ENCODE measurements around the gene ALB. TPM values are rescaled to one million over a fixed set of nuclear protein-coding genes. Genes with fewer than 3 reads are reported as not detected.
"Not testable (repeated sequence)": the region's sequence is repeated elsewhere in the genome, so short reads cannot be mapped to it uniquely, and the experiment has no call there.

The ALB gene
- 10 to 100 TPM in 1 of 4 donors, not detected in 3; 84.5 TPM for total RNA-seq

- Histone ChIP-seq H3K4me3 (no peak within 1 kb of the TSS), H3K36me3 (no peaks in the 10 kb centered on the region), H3K27me3 (no peaks in the 10 kb centered on the region), H3K4me1 (no peaks in the 10 kb centered on the region), H3K9me3 (no peaks in the 10 kb centered on the region), H3K27ac (no peak within 1 kb of the TSS)
- no peak for DNase-seq (ENCODE audit: low spot score in 2 of 2)
- TF ChIP-seq POLR2AphosphoS5 (IDR thresholded peaks at IDR 0.05) (no peak), CTCF (IDR thresholded peaks at IDR 0.05) (no peak), EP300 (IDR thresholded peaks at IDR 0.05) (no peak), POLR2A (IDR thresholded peaks at IDR 0.05) (no peak)
- 82% methylated on average over 7 of the region's 7 CpGs for WGBS
Measured at GRCh38 chr4:73404042-73404441, at the start of gene ALB. TSS of gene ALB (plus strand) at chr4:73404287. CDS start at chr4:73404328, 41 bp downstream.

DNA sequence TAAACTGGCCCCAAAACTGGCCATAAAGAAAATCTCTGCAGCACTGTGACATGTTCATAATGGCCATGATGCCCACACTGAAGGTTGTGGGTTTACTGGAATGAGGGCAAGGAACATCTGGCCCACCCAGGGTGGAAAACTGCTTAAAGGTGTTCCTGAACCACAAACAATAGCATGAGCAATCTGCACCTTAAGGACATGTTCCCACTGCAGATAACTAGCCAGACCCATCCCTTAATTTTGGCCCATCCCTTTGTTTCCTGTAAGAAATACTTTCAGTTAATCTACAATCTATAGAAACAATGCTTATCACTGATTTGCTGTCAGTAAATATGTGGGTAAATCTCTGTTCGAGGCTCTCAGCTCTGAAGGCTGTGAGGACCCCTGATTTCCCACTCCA lies 46.9 kb upstream of the ALB start:
- H3K27me3 ChIP-seq; H3K36me3 ChIP-seq; H3K4me1 ChIP-seq; H3K4me3 ChIP-seq; H3K9me3 ChIP-seq; DNase-seq (ENCODE audit: low spot score in 2 of 2); H3K27ac ChIP-seq: not testable (repeated sequence)
- 87% methylated on average over 1 of the region's 1 CpG for WGBS

- not testable (repeated sequence) for DNase-seq (ENCODE audit: low spot score in 2 of 2); H3K27ac ChIP-seq; H3K36me3 ChIP-seq; H3K27me3 ChIP-seq; H3K4me3 ChIP-seq; H3K9me3 ChIP-seq; H3K4me1 ChIP-seq
- 86% methylated on average over 8 of the region's 8 CpGs for whole genome bisulfite sequencing
Measured at GRCh38 chr4:73369506-73370199, 34.4 kb upstream of the ALB start.

DNA sequence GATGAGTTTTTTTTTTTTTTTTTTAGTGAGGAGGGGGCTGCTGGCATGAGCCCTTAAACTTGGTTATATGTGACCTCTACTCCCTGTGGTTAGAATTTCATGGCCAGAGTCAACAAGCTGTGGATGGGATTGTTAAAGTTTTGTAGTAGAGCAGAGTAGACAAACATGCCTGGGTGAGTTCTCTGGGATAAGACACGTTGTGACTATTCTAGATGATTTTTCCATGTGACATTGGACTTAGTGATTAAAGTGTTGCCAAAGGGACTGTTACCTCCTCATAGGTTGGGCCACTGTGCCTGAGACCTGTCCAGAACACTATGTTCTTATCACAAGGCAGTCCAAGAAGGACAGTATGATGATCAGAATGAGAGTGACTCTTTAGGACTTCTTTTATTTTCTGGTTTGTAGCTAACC lies 28.8 kb upstream of the ALB start:
- 48% methylated on average over 1 of the region's 1 CpG for WGBS
- TF ChIP-seq POLR2A (IDR thresholded peaks at IDR 0.05) (no peak), CTCF (IDR thresholded peaks at IDR 0.05) (no peak), EP300 (IDR thresholded peaks at IDR 0.05) (no peak), POLR2AphosphoS5 (IDR thresholded peaks at IDR 0.05) (no peak)
- Histone ChIP-seq H3K36me3 (no peaks in the 10 kb centered on the region), H3K27ac (no peak overlapping the region), H3K9me3 (no peaks in the 10 kb centered on the region), H3K4me3 (no peak overlapping the region), H3K27me3 (no peaks in the 10 kb centered on the region), H3K4me1 (no peaks in the 10 kb centered on the region)
- no peak for DNase-seq (ENCODE audit: low spot score in 2 of 2)

- no peak for TF ChIP-seq CTCF (IDR thresholded peaks at IDR 0.05)
- no peak for TF ChIP-seq POLR2A (IDR thresholded peaks at IDR 0.05)
- no peak for TF ChIP-seq EP300 (IDR thresholded peaks at IDR 0.05)
- no peaks in the 10 kb centered on the region for H3K9me3 ChIP-seq
- no peak for DNase-seq (ENCODE audit: low spot score in 2 of 2)
- H3K36me3 ChIP-seq = no peaks in the 10 kb centered on the region
- no peaks in the 10 kb centered on the region for H3K4me1 ChIP-seq
- no peaks in the 10 kb centered on the region for H3K27me3 ChIP-seq
- no peak overlapping the region for H3K27ac ChIP-seq
- H3K4me3 ChIP-seq = no peak overlapping the region
Measured at GRCh38 chr4:73376251-73376650, 27.8 kb upstream of the ALB start.

- Histone ChIP-seq H3K27ac (no peak overlapping the region), H3K36me3 (no peaks in the 10 kb centered on the region), H3K4me3 (no peak overlapping the region), H3K27me3 (no peaks in the 10 kb centered on the region), H3K4me1 (no peaks in the 10 kb centered on the region), H3K9me3 (no peaks in the 10 kb centered on the region)
- TF ChIP-seq POLR2AphosphoS5 (IDR thresholded peaks at IDR 0.05) = no peak
- TF ChIP-seq CTCF (IDR thresholded peaks at IDR 0.05) = no peak
- TF ChIP-seq POLR2A (IDR thresholded peaks at IDR 0.05) = no peak
- no peak for TF ChIP-seq EP300 (IDR thresholded peaks at IDR 0.05)
- DNase-seq (ENCODE audit: low spot score in 2 of 2) = no peak
- WGBS = 87% methylated on average over 4 of the region's 4 CpGs
Measured at GRCh38 chr4:73376976-73377375, 27.1 kb upstream of the ALB start.
